Hippocampal formation (tissue), 2 donors: ENCODE measurements around the gene SKI.
"Not testable (repeated sequence)": the region's sequence is repeated elsewhere in the genome, so short reads cannot be mapped to it uniquely, and the experiment has no call there.

Source experiments
- DNase-seq, 2 donors: peaks; one replicate each; lab custom pipeline; 2025; lab: John Stamatoyannopoulos, UW

SKI gene

DNA sequence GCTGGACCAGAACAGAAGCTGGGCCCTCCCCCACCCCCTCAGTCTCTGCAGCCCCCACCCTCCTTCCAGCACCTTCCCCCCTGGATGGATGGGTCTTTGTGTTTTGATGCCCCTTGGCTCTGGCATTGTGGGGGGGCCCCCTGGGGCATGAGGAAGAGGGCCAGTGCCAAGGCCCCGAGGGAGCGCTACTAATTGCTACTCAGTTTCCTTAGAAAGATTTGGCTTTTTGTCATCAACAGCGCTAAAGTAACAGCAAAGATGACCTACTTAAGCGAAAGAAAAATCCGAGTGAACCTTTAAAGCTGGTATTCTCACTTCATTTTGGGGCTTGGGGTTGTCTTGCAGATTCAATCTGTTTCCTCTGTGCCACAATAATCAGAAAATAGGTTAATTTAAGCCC lies 63.5 kb downstream of the SKI start:
- DNase-seq = no peak

DNA sequence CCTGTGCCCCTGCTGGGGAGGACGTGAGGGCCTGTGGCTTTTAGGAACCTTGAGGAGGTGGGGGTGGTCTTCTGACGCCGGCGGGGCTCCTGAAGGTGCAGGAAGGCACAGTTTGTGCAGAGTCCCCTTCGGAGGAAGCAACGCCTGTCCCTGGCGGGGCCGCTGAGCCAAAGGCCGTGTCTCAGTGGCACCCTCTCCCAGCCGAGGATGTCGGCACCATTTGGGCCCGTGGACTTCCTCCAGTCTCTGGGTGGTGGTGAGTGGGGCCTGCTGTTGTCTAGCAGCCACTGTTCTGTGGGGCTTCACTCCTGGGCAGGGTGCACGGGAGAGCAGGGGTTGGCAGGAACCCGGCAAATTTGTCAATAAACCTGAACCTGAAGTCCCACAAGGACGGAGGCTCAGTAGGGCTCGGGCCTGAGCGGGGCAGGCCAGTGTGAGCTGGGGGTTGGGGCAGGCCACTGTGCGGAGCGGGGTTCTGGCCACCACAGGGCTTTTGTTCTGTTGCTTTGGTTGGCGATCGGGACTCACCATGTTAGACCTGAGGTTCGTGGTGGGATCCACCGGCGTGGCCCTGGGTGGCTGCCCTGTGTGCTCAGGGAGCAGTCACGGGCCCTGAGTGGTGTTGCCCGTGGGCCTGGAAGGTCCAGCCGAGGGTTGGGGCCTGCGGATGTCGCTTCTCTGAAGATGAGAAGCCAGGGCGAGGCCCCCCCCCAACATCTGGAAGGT lies 64.8 kb downstream of the SKI start:
- no peak for DNase-seq

DNA sequence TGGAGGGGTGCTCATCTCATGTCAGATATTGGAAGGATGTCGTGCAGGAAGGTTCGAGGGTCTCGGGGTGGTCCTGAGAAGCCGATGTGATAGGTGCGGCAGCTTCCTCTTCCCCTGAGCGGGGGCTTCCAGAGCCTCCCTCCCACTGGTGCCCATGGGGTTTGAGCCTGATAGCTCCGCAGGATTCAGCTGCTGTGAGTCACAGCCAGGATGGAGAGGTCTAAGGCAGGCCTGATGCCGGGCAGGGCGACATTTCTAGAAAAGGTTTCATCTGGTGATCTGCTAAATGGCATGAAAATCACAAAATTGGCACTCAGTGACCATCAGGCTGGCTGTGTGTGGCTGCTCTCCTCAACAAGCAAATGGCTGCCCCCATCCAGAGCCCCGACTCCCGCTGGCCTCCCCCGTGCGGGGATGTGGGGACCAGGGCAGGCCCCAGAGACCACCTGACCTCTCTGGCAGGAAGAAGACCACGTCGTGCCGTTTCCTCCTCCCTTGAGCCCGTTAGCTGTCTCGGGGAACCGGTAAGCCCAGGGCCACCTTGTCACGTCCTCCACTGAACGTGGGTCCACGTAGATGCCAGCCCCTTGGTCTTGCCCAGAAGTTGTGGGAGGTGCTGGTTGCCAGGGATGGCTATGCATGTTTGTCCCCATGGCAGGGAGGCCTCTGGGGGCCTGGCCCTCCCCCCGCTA lies 66.1 kb downstream of the SKI start:
- DNase-seq = no peak

DNA sequence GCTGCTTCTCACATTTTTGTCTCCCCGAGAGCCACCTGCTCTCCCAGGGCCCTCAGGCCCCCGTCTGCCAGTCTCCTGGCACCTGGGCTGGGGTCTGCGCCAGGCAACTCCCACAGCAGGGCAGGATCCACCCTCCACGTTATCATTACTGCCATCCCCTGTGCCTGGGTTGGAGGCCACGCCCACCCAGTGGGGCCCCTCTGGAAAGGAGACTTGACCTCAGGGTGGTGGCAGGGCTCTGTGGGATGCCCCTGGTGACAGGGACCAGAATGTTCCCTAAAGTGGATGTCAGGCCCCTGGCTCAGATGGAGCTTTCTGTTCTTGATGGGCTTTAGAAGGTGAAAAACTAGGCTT lies 66.6 kb downstream of the SKI start:
- DNase-seq = no peak

DNA sequence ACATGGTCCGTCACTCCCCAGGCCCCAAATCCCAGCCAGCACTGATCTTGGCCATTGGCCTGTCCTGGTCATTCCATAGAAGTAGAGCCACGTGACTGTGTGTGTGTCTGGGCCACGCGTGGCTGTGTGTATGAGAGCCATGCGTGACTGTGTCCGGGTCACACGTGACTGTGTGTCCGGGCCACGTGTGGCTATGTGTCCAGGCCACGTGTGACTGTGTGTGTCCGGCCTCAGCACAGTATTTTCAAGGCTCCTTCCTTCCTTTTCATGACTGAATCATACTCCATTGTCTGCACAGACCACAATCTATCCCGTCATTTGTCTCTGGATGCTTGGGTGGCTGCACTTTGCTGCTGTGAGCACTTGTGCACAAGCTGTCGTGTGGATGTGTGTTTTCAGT lies 67.4 kb downstream of the SKI start:
- DNase-seq = no peak

DNA sequence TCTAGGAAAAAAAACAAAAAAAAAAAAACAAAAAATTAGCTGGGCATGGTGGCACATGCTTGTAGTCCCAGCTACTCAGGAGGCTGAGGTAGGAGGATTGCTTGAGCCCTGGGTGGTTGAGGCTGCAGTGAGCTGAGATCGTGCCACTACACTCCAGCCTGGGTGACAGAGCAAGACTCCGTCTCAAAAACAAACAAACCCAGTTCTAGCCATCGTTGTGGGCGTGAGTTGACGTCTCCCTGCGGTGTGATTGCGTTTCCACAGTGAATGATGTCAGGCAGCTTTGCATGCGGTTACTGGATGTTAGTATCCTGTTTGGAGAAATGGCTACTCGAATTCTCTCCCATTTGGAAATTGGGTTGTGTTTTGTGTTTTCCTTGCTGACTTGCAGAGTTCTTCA lies 68.1 kb downstream of the SKI start:
- not testable (repeated sequence) for DNase-seq

DNA sequence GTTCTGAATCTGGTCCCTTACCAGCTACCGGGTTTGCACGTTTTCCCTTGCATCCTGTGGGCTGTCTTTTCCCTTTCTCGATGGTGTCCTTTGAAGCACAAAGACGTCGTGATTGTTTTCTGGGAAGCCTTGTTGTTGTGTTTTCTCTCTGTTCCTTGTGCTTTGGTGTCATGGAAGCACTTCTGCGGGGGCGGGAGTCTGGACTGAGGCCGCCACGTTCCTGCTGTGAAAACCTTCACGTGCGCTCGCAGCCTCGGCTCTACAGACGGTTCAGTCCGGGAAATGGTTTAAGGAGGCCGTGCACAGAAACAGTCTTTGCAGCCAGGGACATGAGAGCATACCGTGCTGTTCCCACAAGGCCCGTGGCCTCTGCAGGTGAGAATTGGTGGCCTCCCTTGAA lies 68.5 kb downstream of the SKI start:
- DNase-seq = no peak

DNA sequence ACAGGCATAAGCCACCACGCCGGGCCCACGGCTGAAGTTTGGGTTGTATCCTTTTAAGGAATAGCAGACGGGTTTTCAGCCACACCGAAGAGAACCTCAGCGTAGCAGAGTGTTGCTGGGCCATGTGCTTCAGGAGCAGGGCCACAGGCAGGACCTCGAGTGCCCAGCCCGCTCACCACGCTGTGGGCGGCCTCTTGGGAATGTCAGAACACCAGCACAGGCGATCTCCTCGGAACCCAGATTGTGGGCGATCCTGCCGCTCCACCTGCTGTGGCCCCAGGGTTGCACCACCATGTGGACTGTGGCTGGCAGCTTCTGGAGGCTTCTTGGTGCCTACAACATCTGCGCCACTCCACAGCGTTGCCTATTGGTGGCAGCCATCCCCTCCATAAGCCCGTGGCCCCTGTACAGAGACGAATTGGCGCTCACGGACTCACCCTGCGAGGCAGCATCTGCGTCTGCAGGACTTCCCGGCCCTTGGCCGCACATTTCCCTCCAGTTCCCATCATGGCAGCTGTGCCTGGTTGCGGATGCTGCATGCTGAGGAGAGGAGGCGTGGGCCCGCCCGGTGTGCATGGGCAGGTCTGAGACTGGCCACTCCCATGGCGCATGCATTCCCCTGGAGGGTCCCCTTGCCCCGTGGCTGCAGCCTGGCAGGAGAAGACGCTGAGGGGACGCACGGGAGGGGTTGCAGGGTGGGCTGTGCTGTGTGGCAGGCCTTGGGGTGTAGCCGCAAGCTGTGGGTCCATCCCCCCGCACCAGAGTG lies 69.3 kb downstream of the SKI start:
- no peak for DNase-seq

DNA sequence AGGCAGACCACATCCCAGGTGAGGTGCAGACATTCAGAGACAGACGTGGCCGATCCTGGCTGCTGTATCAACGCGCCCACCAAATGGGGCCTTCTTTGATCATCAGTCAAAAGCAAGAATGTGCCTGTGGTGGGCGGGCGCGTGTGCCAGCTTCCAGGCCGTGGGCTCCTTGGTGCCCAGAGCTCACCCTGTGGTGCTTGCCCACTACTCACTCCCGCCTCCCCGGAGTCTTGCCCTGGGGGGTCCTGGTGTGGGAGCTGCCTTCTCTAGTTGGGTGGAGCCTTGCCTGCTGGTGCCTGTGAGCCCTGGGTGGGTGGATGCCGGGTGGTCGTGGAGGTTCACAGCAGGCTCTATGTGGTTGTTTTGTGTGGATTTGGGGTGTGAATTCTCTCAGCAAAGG lies 70.6 kb downstream of the SKI start:
- no peak for DNase-seq

DNA sequence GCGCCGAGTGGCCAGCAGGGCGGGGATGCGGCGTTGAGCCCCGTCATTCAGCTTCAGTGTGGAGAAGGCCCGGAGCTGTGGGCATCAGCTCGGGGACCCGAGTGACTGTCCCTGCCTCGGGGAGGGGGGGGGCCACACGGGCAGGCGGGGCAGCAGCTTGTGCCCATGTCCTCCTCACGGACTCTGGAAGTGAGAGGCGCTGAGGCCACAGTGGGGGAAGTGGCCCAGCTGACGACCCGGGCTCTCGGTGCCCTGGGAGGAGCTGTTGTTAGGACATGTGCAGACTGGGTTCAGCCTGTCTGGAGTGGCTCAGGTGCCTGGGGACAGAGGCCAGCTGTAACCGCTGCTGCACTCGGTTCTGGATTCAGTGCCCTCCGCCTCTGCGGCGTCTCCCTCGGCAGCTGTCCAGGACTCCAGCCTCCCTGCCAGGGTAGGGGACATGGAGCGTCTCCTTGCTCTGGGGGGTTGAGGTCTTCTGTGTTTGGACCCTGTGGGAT lies 71.1 kb downstream of the SKI start:
- no peak for DNase-seq

DNA sequence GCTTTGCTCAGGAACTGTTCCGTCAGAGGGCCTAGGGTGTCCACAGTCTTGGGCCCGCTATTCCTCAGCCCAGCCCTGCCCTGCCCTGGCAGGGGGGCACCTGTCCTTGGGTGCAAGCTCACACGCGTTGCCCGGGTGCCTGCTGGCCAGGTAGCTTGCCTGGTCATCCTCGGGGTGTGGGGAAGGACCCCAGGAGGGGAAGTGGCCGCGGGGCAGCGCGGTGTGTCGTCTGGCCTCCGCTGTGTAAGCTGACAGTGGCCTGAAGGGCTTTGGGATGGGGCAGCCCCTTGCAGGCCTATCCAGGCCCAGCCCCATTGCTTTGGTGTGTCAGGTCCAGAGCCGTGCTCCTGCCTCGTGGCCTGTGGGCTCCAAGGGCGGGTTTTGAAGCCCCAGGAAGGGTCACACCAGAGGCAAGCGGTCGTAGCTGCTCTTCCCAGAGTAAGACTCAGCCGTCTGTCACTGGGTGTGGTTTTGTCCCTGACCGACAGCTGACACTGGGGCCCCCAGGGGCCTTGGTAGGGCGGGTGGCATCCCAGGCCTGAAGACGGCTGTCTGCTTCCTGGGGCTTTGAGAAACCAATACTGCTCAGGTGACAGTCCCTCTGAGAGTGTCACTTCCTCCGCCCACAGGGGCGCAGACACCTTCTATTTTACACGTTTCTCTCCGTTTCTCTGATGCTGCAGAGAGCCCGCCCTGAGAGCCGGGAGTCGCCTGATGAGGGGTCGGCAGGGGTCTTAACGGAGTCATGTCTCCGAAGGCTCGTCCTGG lies 72.1 kb downstream of the SKI start:
- no peak for DNase-seq

DNA sequence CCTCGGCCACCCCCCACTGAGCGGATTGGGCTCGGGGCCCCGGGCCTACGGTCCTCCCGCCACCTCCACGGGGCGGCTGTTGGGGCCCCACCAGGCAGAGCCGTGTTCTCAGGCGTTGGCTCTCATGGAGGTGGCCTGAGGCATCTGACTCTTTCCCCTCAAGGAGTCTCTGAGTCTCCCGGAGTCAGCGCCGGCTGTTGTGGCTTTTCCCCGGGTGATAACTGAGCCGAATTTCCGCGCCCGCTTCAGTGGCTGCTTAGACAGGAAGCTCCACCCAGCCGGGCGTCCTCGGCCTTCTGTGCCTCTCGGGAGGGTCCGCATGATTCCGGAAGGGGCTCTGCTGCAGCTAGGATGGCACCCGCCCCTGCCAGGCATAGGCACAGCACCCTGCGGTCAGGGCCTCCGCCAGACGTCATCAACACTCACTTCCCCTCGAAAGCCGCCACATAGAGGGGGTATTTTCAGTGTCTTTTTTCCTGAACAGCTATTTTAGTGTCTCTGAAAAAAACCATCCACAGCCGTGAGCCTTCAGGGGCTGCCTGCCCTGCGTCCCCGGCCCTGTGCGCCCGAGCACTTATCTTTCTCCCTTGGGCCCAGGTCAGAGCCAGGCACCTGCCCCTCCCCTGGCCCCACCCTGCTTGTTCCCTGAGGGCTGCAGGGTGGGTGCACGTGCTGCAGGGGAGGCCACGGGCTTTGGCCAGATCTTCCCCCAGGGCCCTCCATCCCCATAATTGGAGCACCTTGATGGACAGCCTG lies 72.9 kb downstream of the SKI start:
- DNase-seq = peak in 1 of 2 donors; percentile 50

DNA sequence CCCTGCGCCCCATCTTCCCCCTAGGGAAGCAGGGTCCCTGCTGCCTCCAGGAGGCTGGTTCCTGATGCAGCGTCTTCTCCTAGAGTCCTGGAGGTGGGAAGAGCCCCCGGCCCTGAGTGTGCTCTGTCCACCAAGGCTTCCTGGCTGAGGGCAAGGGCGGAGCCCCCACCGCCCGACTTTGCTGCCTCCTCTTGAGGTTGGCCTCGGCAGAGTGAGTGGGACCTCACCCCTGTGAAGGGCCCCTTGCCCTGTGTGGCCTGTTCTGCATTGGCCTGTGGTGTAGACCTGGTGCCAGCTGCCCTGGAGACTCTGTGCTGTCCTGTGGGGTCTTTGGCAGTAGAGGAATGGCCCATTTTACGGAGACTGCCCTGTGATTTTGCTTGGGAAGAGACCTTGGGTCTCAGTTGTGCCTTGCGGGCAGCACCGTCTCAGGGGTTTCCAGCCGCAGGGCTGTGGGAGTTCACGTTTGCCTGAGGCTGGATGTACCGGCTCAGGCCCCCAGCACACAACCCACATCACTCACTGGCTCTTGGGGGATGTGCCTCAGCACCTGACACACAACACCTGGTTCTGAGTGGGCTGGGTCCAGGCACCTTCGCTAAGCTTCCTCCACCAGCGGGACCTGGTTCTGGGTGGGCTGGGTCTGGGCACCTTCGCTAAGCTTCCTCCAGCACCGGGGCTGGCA lies 73.6 kb downstream of the SKI start:
- no peak for DNase-seq

DNA sequence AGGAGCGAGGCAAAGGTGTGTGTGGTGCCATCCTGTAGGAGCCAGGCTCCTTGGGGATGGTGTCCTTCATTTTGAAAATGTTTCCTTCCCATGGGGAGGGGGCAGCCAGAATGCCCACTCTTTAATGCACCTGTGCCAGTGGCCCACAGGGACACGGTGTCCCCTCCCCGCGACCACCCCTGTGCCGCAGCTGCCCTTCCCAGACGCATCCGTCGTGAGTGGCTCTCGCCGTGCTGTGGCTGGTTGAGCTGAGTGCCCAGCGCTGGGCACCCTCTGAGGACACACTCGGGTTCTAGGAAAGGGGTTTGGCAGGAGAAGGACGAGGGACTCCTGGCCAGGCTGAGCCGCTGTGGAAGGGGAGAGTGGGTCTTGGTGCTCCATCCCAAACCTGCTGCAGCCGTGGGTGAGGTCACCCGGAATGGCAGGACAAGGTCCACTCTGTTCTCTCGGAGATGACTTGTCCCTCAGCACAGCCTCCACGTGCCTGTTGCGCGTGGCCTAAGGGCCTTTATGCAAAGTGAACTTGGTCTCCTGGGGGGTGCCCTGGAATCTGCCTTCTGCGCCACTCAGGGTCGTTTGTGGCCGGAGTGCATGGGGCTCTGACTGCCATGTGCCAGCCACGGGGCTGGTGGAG lies 74.3 kb downstream of the SKI start:
- DNase-seq = no peak

DNA sequence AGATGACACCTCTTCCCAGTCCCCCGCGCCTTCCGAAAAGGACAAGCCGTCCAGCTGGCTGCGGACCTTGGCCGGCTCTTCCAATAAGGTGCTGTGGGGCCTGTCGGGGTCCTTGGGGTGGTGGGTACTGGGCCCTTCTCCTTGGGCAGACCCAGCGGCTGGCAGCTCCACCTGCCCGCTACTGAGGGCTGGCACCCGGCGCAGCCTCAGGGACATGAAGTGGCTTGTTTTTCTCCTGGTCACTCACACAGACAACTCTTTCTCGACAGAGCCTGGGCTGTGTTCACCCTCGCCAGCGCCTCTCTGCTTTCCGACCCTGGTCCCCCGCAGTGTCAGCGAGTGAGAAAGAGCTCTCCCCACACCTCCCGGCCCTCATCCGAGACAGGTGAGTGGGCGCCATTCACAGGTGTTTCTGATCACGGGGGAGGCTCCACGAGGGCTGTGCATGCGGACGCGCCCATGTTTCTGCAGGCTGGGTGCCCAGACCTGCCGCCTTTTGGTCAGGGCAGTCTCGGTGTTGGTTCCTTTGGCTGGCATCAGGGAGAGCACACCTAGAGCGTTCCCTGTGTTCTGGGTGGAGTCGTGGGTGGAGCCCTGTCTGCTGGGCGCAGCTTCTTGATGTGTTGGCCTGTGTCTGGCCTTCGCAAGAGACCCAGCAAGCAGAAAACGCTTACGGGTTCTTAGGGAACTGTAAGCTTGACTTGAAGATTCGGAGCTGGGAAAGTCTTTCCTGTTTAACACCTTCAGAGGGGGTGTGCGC lies 75.1 kb downstream of the SKI start:
- no peak for DNase-seq

DNA sequence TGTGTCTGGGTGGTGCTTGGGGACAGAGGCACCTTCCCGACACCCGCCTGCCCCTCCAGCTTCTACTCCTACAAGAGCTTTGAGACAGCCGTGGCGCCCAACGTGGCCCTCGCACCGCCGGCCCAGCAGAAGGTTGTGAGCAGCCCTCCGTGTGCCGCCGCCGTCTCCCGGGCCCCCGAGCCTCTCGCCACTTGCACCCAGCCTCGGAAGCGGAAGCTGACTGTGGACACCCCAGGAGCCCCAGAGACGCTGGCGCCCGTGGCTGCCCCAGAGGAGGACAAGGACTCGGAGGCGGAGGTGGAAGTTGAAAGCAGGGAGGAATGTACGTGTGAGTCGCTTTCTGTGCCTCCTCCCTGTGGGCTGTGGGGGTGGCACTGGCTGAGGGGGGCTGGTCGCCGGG lies 75.7 kb downstream of the SKI start:
- no peak for DNase-seq

DNA sequence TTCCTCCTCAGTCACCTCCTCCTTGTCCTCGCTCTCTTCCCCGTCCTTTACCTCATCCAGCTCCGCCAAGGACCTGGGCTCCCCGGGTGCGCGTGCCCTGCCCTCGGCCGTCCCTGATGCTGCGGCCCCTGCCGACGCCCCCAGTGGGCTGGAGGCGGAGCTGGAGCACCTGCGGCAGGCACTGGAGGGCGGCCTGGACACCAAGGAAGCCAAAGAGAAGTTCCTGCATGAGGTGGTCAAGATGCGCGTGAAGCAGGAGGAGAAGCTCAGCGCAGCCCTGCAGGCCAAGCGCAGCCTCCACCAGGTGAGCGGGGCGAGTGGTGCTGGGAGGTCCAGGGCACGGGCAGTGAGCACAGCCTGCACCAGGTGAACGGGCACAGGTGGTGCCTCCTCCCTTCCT lies 76.2 kb downstream of the SKI start:
- DNase-seq = no peak

DNA sequence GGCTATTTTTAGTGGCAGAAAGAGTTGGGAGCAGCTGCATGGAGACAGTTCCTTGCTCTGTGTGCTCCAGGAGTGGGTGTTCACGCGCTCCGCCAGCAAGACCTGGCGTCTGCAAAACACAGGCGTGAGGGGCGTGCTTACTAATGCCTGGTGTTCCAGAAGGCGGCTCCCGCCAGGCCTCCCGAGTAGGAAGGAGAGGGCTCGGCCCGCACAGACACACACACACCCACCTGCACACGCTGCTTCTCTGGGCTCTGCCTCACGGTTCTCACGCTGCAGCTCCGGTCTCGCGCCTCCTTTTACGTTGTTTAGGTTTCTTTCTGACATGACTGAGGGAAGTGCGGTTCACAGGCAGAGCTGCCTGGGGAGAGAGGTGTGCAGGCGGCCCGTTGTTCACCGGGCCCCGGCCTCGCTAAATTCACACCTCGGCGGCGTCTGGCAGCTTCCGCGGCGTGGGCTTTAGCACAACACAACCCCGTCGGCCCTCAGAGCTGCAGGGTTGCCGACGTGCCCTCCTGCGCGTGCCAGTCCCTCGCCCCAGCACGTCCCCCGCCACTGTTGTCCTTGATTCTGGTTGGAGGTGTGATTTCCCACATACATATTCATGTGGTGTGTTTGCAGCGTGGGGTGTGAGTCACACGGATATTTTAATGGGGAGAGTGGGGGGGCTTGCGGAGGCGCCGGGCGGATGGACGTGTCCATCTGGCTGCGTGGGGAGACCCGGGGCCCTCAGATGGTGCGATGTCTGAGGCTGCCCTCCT lies 77.0 kb downstream of the SKI start:
- DNase-seq = peak in 1 of 2 donors; percentile 29
